ENCODE measurements around the gene ANXA8.
"Not testable (repeated sequence)": the region's sequence is repeated elsewhere in the genome, so short reads cannot be mapped to it uniquely, and the experiment has no call there.

ANXA8 gene

GRCh38 chr10:47462577-47463358 is 21.1 kb downstream of the ANXA8 start:
- not testable (repeated sequence) for DNase-seq

- not testable (repeated sequence) for DNase-seq
Observed at GRCh38 chr10:47461261-47461687, 22.6 kb downstream of the ANXA8 start.

GRCh38 chr10:47458466-47459154 is 25.3 kb downstream of the ANXA8 start:
- DNase-seq, result no peak

GRCh38 chr10:47457826-47458225 is 26.1 kb downstream of the ANXA8 start:
- DNase-seq, result no peak

- no peak for DNase-seq
Observed at GRCh38 chr10:47457528-47457820, 26.4 kb downstream of the ANXA8 start.

GRCh38 chr10:47456794-47457527 is 27.0 kb downstream of the ANXA8 start:
- no peak for DNase-seq

GRCh38 chr10:47456079-47456785 is 27.7 kb downstream of the ANXA8 start:
- DNase-seq, result no peak

- DNase-seq, result not testable (repeated sequence)
Observed at GRCh38 chr10:47455350-47456078, 28.4 kb downstream of the ANXA8 start.

- DNase-seq, result no peak
Observed at GRCh38 chr10:47454780-47455058, 29.2 kb downstream of the ANXA8 start.

GRCh38 chr10:47454008-47454779 is 29.7 kb downstream of the ANXA8 start:
- DNase-seq, result no peak

- DNase-seq, result no peak
Observed at GRCh38 chr10:47453141-47454007, 30.5 kb downstream of the ANXA8 start.

GRCh38 chr10:47452495-47453140 is 31.3 kb downstream of the ANXA8 start:
- DNase-seq, result no peak

- DNase-seq, result no peak
Observed at GRCh38 chr10:47451998-47452494, 31.9 kb downstream of the ANXA8 start.

- no peak for DNase-seq
Observed at GRCh38 chr10:47451273-47451997, 32.5 kb downstream of the ANXA8 start.

GRCh38 chr10:47450442-47450841 is 33.5 kb downstream of the ANXA8 start:
- no peak for DNase-seq

- DNase-seq, result no peak
Observed at GRCh38 chr10:47449979-47450378, 33.9 kb downstream of the ANXA8 start.

GRCh38 chr10:47449102-47449978 is 34.6 kb downstream of the ANXA8 start:
- no peak for DNase-seq

GRCh38 chr10:47447705-47448104 is 36.2 kb downstream of the ANXA8 start:
- DNase-seq, result no peak

Measured in NCI-H2029 treated with DMSO at 0.1 percent for 48 hours (cell line).